Measurements from ENCODE around the gene ATG12. TPM values are rescaled to one million over a fixed set of nuclear protein-coding genes. Genes with fewer than 3 reads are reported as not detected.
A peak's percentile ranks its signal among the peaks of the same experiment; 100 is the strongest.

Gene ATG12
- total RNA-seq, 1 donor from 2014 or later, result 73.9 TPM

DNA sequence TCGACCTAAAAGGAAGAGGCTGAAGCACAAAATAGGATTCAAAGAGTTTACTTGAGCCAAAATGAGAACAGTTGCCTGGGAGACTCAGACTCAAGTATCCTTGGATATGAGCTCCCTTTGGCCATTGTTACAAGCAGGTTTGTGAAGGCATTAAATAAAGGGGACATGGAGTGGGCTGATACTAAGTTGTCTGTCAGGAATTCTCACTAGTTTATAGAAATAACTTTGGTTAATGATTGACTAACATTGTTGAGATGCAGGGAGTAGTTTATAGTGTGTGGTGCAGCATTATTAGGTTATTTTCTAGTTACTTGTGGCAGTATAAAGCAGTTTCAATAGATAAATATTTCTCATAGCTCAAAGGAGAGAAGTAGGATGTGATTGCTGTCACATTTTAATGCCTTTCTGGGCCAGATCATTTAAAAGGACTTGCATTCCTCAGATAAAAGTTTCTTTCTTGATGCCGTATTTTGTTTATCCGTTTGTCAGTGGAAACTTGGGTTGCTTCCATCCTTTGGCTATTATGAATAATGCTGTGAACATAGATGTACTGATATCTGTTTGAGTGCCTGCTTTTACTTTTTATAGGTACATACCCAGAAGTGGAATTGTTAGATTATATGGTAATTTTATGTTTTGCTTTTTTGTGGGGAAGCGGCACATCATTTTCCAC is 9.5 kb upstream of the ATG12 start:
- TF ChIP-seq, protein P1, sequence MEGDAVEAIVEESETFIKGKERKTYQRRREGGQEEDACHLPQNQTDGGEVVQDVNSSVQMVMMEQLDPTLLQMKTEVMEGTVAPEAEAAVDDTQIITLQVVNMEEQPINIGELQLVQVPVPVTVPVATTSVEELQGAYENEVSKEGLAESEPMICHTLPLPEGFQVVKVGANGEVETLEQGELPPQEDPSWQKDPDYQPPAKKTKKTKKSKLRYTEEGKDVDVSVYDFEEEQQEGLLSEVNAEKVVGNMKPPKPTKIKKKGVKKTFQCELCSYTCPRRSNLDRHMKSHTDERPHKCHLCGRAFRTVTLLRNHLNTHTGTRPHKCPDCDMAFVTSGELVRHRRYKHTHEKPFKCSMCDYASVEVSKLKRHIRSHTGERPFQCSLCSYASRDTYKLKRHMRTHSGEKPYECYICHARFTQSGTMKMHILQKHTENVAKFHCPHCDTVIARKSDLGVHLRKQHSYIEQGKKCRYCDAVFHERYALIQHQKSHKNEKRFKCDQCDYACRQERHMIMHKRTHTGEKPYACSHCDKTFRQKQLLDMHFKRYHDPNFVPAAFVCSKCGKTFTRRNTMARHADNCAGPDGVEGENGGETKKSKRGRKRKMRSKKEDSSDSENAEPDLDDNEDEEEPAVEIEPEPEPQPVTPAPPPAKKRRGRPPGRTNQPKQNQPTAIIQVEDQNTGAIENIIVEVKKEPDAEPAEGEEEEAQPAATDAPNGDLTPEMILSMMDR (IDR thresholded peaks at IDR 0.05), result no peak
- H3K4me1 Mint-ChIP-seq, result no peaks in the 10 kb centered on the region
- H3K27ac Mint-ChIP-seq, result no peak overlapping the region
- CTCF ChIA-PET, result no interaction called here
- H3K9me3 Mint-ChIP-seq, result peaks cover 8% of the 10 kb centered on the region
- POLR2A ChIA-PET, result no interaction called here
- H3K36me3 Mint-ChIP-seq (ENCODE audit: low read depth), result peaks cover 10% of the 10 kb centered on the region
- intact Hi-C loops (cut with micrococcal nuclease), result no loop called here
- H3K4me3 Mint-ChIP-seq, result no peak overlapping the region
- ATAC-seq (ENCODE audit: low read depth), result no peak
- H3K27me3 Mint-ChIP-seq, result no peaks in the 10 kb centered on the region
- no peak for DNase-seq

DNA sequence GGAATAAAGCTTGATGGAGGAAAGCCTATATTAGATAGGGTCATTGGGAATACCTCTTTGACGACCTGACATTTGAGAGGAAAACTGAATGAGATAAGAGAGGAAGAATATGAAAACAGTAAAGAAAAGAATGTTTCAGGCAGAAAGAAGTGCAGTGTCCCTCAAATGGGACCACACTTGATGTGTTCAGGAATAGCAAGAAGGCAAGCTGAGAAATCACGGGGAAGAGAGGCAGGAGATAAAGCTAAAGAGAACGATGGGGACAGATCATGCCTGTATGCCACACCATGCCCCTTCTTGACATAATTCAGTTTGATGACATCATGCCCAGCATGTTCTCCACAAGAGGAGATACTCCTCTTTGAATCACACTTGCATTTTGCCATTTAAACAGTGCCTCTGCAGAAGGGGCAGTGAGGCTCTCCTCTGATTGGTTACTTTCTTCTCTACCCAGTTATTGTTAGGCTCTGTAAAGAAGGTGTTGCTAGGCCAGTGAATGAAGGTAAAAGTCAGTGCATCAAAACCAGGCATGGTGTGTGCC is 8.0 kb upstream of the ATG12 start:
- intact Hi-C loops (cut with micrococcal nuclease), result no loop called here

DNA sequence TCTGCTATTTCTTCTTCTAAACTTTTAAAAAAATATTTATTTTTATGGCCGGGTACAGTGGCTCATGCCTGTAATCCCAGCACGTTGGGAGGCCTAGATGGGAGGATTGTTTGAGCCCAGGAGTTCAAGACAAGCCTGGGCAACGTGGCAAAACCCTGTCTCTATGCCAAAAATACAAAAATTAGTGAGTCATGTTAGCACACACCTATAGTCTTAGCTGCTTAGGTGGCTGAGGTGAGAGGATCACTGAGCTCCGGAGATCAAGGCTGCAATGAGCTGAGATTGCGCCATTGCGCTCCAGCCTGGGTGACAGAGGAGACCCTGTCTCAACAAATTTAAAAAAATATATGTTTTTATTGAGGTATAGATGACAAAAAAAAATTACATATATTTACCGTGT is 5.9 kb upstream of the ATG12 start:
- no peaks in the 10 kb centered on the region for H3K9me3 Mint-ChIP-seq
- ChIA-PET POLR2A (no interaction called here), CTCF (interaction anchor here (0.7 kb wide), 1 partner anchor 212 kb away, joined by 3 read pairs; no protein-coding TSS in a partner anchor)
- DNase-seq, result no peak
- peaks cover 32% of the 10 kb centered on the region for H3K4me1 Mint-ChIP-seq
- H3K36me3 Mint-ChIP-seq (ENCODE audit: low read depth), result peaks cover 3% of the 10 kb centered on the region
- H3K27me3 Mint-ChIP-seq, result no peaks in the 10 kb centered on the region
- ATAC-seq (ENCODE audit: low read depth), result no peak
- intact Hi-C loops (cut with micrococcal nuclease), result no loop called here
- no peak overlapping the region for H3K27ac Mint-ChIP-seq
- TF ChIP-seq, protein P1 (IDR thresholded peaks at IDR 0.05), result no peak
- no peak overlapping the region for H3K4me3 Mint-ChIP-seq

More for the DNA sequence above, 8.0 kb upstream of the ATG12 start:
- ATAC-seq (ENCODE audit: low read depth) (no peak), DNase-seq (no peak)
- H3K9me3 Mint-ChIP-seq, result peaks cover 8% of the 10 kb centered on the region
- TF ChIP-seq, protein P1 (IDR thresholded peaks at IDR 0.05), result no peak
- CTCF ChIA-PET, result interaction anchor here (1.0 kb wide), 1 partner anchor 18 kb away, joined by 3 read pairs; no protein-coding TSS in a partner anchor
- POLR2A ChIA-PET, result no interaction called here
- peaks cover 8% of the 10 kb centered on the region for H3K36me3 Mint-ChIP-seq (ENCODE audit: low read depth)
- H3K27ac Mint-ChIP-seq, result no peak overlapping the region
- no peak overlapping the region for H3K4me3 Mint-ChIP-seq
- peaks cover 14% of the 10 kb centered on the region for H3K4me1 Mint-ChIP-seq
- no peaks in the 10 kb centered on the region for H3K27me3 Mint-ChIP-seq

DNA sequence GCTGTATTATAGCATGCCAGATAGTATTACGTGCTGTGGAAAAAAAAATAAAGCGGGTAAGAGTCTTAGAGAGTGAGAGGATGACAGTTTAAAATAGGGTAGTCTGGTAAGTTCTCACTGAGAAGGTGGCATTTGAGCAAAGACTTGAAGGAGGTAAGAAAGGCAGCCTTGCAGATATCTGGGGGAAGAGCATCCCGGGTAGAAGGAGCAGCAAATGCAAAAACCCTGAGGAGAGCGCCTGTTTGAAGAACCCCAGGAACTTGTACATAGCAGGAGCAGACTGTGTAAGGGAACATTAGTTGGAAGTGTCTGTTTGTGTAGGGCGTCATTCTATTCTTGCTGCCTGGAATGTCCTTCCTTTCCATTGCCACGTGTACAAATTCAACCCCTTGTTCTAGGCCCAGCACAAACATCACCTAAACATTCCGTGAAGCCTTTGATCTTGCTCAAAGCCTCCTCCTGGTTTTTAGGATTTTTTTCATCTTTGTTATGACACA is 3.0 kb upstream of the ATG12 start:
- ChIA-PET CTCF (no interaction called here), POLR2A (interaction anchor here (1.2 kb wide), 1 partner anchor 232 kb away, joined by 8 read pairs; no protein-coding TSS in a partner anchor)
- ATAC-seq (ENCODE audit: low read depth) (no peak), DNase-seq (no peak)
- peak overlapping the region; percentile 26 for H3K27ac Mint-ChIP-seq
- no peaks in the 10 kb centered on the region for H3K27me3 Mint-ChIP-seq
- peaks cover 11% of the 10 kb centered on the region for H3K36me3 Mint-ChIP-seq (ENCODE audit: low read depth)
- H3K9me3 Mint-ChIP-seq, result no peaks in the 10 kb centered on the region
- intact Hi-C loops (cut with micrococcal nuclease), result loop anchor here (5.0 kb wide), 2 partner anchors 547 to 733 kb away; partner anchors contain the start of gene CCDC112
- peaks cover 51% of the 10 kb centered on the region for H3K4me1 Mint-ChIP-seq
- TF ChIP-seq, protein P1 (IDR thresholded peaks at IDR 0.05), result no peak
- H3K4me3 Mint-ChIP-seq, result no peak overlapping the region

- DNase-seq (no peak), ATAC-seq (ENCODE audit: low read depth) (no peak)
- Mint-ChIP-seq H3K27ac (no peak overlapping the region), H3K4me3 (peak overlapping the region; percentile 98), H3K9me3 (no peaks in the 10 kb centered on the region), H3K27me3 (no peaks in the 10 kb centered on the region), H3K36me3 (ENCODE audit: low read depth) (peaks cover 11% of the 10 kb centered on the region), H3K4me1 (peaks cover 59% of the 10 kb centered on the region)
- intact Hi-C loops (cut with micrococcal nuclease), result loop anchor here (5.0 kb wide), 2 partner anchors 546 to 734 kb away; partner anchors contain the start of gene CCDC112
- ChIA-PET POLR2A (interaction anchor here (0.8 kb wide), 1 partner anchor 299 kb away, joined by 4 read pairs; the partner anchor contains the start of gene FEM1C), CTCF (interaction anchor here (1.3 kb wide), 1 partner anchor 208 kb away, joined by 5 read pairs; no protein-coding TSS in a partner anchor)
- TF ChIP-seq, protein P1 (IDR thresholded peaks at IDR 0.05), result no peak
Measured at GRCh38 chr5:115843444-115844130, 2.2 kb upstream of the ATG12 start.
